Chondrocyte (in vitro differentiated cells): ENCODE data around the gene NOXRED1. TPM values are rescaled to one million over a fixed set of nuclear protein-coding genes. Genes with fewer than 3 reads are reported as not detected.

Experiments used
- DNase-seq: peaks from one replicate; pipeline ENCODE4 v3.0.0; 2021; ENCODE audit warnings: mixed read lengths, low spot score
- H3K27ac Mint-ChIP-seq: one replicate; pipeline ENCODE4 v1.8.0; 2021; ENCODE audit warnings: mild to moderate bottlenecking, moderate library complexity, mixed read lengths; ENCODE audit not compliant: unreplicated experiment
- H3K27me3 Mint-ChIP-seq: 2 replicates; pipeline ENCODE4 v1.8.0; 2021; ENCODE audit warnings: low read depth, mixed read lengths
- H3K36me3 Mint-ChIP-seq: 2 replicates; pipeline ENCODE4 v1.8.0; 2021; ENCODE audit warnings: low read depth, mixed read lengths
- H3K4me1 Mint-ChIP-seq: 2 replicates; pipeline ENCODE4 v1.8.0; 2021; ENCODE audit warnings: low read depth, mild to moderate bottlenecking, mixed read lengths
- H3K4me3 Mint-ChIP-seq: one replicate; pipeline ENCODE4 v1.8.0; 2021; ENCODE audit warnings: mild to moderate bottlenecking, moderate library complexity, mixed read lengths; ENCODE audit not compliant: unreplicated experiment
- H3K9me3 Mint-ChIP-seq: 2 replicates; pipeline ENCODE4 v1.8.0; 2021; ENCODE audit warnings: low read depth, mixed read lengths
- total RNA-seq: library from RNA; stranded (reverse); gene quantifications from 3 replicates; pipeline ENCODE4 v1.2.1, GENCODE V29; 2021
- TF ChIP-seq, protein P1 (sequence below): fragments of 200-600 bp; sonication (generic); IDR thresholded peaks from 2 replicates; pipeline ENCODE4 v1.5.0; 2021; ENCODE audit warnings: antibody characterized with exemption, mild to moderate bottlenecking, moderate library complexity

NOXRED1 gene
- total RNA-seq, 1 donor from 2014 or later: 0.37 TPM

DNA sequence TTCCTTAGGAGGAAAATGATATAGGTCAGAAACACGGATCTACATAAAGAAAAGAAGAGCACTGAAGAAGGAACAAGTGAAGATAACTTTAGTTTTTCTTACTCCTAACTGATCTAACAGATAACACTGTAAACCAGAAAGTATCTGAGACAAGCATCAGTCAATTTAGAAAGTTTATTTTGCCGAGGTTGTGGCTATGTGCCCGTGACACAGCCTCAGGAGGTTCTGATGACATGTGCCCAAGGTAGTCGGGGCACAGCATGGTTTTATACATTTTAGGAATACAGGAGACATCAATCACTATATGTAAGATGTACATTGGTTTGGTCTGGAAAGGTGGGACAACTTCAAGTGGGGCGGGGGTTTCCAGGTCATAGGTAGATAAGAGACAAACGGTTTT, 23.1 kb downstream of the NOXRED1 start:
- Mint-ChIP-seq H3K4me1 (no peaks in the 10 kb centered on the region), H3K27me3 (no peaks in the 10 kb centered on the region), H3K27ac (no peak overlapping the region), H3K4me3 (no peak overlapping the region), H3K9me3 (no peaks in the 10 kb centered on the region), H3K36me3 (peaks cover 2% of the 10 kb centered on the region)
- TF ChIP-seq, protein P1, sequence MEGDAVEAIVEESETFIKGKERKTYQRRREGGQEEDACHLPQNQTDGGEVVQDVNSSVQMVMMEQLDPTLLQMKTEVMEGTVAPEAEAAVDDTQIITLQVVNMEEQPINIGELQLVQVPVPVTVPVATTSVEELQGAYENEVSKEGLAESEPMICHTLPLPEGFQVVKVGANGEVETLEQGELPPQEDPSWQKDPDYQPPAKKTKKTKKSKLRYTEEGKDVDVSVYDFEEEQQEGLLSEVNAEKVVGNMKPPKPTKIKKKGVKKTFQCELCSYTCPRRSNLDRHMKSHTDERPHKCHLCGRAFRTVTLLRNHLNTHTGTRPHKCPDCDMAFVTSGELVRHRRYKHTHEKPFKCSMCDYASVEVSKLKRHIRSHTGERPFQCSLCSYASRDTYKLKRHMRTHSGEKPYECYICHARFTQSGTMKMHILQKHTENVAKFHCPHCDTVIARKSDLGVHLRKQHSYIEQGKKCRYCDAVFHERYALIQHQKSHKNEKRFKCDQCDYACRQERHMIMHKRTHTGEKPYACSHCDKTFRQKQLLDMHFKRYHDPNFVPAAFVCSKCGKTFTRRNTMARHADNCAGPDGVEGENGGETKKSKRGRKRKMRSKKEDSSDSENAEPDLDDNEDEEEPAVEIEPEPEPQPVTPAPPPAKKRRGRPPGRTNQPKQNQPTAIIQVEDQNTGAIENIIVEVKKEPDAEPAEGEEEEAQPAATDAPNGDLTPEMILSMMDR: no peak
- no peak for DNase-seq

DNA sequence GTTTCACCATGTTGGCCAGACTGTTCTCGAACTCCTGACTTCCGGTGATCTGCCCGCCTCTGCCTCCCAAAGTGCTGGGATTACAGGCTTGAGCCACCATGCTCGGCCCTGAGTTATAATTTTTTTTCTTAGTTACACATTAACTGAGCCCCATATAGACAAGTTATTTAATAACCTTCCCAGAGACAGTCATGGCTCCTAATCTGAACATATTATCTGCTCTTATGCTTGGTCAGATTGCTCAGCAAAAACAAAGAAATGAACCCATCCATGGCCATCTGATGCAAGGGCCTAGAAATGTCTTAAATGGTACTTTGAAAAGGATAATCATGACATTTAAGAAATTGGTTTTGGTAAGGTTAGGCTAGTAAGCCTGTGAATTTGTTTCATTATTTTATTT, 33.1 kb downstream of the NOXRED1 start:
- DNase-seq: no peak
- TF ChIP-seq, protein P1: no peak
- Mint-ChIP-seq H3K27me3 (no peaks in the 10 kb centered on the region), H3K9me3 (no peaks in the 10 kb centered on the region), H3K4me1 (no peaks in the 10 kb centered on the region), H3K36me3 (no peaks in the 10 kb centered on the region), H3K27ac (no peak overlapping the region), H3K4me3 (no peak overlapping the region)

DNA sequence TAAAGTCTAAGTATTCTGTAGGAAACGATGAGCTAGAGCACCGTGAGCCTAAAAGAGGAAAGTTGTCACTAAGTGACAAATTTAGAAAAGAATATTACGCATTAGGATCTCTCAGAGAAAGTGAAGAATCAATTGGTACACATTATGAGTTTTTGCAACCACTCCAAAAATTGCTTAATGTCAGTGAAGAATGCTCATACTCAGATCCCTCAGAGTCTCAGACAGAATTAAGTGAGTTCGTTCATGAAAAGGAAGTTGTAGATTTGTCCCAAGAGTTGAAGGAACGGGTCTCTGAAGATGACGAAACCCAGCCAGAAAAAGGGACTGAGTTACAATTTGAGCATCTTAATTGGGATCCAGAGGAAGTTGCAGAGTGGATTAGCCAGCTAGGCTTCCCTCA, 44.6 kb downstream of the NOXRED1 start:
- no peak for DNase-seq
- no peaks in the 10 kb centered on the region for H3K27me3 Mint-ChIP-seq
- H3K4me1 Mint-ChIP-seq: peaks cover 16% of the 10 kb centered on the region
- H3K9me3 Mint-ChIP-seq: no peaks in the 10 kb centered on the region
- TF ChIP-seq, protein P1: no peak
- H3K27ac Mint-ChIP-seq: no peak overlapping the region
- H3K4me3 Mint-ChIP-seq: no peak overlapping the region
- no peaks in the 10 kb centered on the region for H3K36me3 Mint-ChIP-seq

DNA sequence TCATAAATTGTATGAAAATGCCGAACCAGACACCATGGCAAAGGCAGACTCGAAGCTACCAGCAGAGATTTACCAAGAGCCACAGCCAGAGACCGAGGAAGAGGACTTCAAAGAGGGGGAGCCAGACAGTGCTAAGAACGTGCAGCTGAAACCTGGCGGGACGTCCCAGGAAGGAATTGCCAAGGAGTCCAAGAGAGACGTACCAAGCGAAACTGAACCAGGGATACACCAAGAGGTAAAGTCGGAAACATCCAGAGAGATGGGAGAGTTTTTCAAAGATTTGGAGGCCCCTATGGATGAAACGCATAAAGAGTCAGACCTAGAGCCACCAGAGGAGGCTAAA, 45.9 kb downstream of the NOXRED1 start:
- TF ChIP-seq, protein P1: no peak
- Mint-ChIP-seq H3K27me3 (no peaks in the 10 kb centered on the region), H3K4me1 (peaks cover 18% of the 10 kb centered on the region), H3K9me3 (no peaks in the 10 kb centered on the region), H3K27ac (no peak overlapping the region), H3K36me3 (no peaks in the 10 kb centered on the region), H3K4me3 (no peak overlapping the region)
- no peak for DNase-seq

DNA sequence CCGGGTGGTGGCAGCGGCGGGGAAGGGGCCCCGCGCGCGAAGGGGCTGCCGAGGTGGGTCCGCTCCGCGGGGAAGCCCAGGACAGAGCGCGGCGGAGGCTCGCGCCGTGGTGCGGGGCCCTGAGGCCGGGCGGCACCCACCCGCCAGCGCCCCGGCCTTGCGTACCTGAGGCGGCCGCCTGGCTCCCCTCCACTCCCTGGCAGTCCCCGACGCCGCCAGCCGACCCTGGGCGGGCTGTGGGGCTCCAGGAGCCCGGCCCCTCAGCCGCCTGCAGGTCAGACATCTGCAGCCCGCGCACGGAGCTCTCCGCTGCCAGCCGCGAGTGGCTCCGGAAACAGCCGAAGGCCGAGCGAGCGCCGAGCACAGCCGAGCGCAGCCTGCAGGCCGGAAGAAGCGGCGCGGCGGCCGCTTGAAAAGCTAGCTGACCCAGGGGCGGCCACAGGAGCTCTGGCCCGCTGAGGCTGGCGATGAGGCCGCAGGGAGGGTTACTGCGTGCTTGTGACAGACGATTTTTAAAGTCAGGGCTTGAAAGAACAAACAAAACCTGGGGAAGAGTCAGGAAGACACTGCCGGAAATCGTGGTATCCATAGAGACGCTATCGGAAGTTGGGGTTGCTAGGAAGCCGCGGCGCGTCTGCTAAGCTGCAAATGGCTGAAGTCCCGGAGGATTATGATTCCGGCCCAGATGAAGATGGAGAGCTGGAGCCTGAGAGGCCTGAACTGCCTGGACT, 46.4 kb downstream of the NOXRED1 start, which contains the start of the genes SAMD15 and TMED8:
Gene SAMD15, plus strand, starts transcription at position 609 of the 731 bp plus-strand sequence. Its CDS starts 40 bp downstream, at position 649.
Gene TMED8, minus strand, starts transcription at position 324 of the 731 bp plus-strand sequence. Its CDS starts 41 bp downstream, at position 283.
- TF ChIP-seq, protein P1: peak; percentile 64
- Mint-ChIP-seq H3K9me3 (no peaks in the 10 kb centered on the region), H3K27me3 (no peaks in the 10 kb centered on the region), H3K27ac (peak within 1 kb of the TSS; percentile 77), H3K36me3 (no peaks in the 10 kb centered on the region), H3K4me3 (no peak within 1 kb of the TSS), H3K4me1 (peaks cover 23% of the 10 kb centered on the region)
- peak; percentile 93 for DNase-seq
